ENCODE results near the gene FLRT1.

GRCh38 chr11:64019106-64020037 lies 16.4 kb upstream of the FLRT1 start:
- TF ChIP-seq CTCF (IDR thresholded peaks at IDR 0.05), result no peak
- no peak for TF ChIP-seq POLR2A (IDR thresholded peaks at IDR 0.05)

All from lower leg skin (tissue), 3 donors.